Prostate gland (tissue), 2 donors: Measurements from ENCODE around the gene TOB1.

Experiments used
- POLR2A ChIP-seq: fragments of 450-650 bp; IDR thresholded peaks from one replicate; pipeline ENCODE4 v1.6.1; 2016; ENCODE audit warnings: antibody characterized with exemption, mild to moderate bottlenecking
- POLR2AphosphoS5 ChIP-seq: sonication (generic); formaldehyde crosslinking; IDR thresholded peaks from one replicate; pipeline ENCODE4 v1.6.1; 2017; ENCODE audit warnings: antibody characterized with exemption
- TF ChIP-seq, protein P1 (sequence below), 4 experiments: fragments of 200-600 bp in 2 of 4; fragments of 450-650 bp in 2 of 4; sonication (generic) in 2 of 4; IDR thresholded peaks; 1 replicate in 3 of 4; 2 replicates in 1 of 4; pipeline ENCODE4 v1.5.1; 2016 to 2019; ENCODE audit warnings: antibody characterized with exemption in 4 of 4, mild to moderate bottlenecking in 2 of 4, moderate library complexity in 2 of 4

- TF ChIP-seq POLR2A = no peak
- TF ChIP-seq, protein P1, sequence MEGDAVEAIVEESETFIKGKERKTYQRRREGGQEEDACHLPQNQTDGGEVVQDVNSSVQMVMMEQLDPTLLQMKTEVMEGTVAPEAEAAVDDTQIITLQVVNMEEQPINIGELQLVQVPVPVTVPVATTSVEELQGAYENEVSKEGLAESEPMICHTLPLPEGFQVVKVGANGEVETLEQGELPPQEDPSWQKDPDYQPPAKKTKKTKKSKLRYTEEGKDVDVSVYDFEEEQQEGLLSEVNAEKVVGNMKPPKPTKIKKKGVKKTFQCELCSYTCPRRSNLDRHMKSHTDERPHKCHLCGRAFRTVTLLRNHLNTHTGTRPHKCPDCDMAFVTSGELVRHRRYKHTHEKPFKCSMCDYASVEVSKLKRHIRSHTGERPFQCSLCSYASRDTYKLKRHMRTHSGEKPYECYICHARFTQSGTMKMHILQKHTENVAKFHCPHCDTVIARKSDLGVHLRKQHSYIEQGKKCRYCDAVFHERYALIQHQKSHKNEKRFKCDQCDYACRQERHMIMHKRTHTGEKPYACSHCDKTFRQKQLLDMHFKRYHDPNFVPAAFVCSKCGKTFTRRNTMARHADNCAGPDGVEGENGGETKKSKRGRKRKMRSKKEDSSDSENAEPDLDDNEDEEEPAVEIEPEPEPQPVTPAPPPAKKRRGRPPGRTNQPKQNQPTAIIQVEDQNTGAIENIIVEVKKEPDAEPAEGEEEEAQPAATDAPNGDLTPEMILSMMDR (IDR thresholded peaks at IDR 0.05) = no peak
- TF ChIP-seq POLR2AphosphoS5 = no peak
These were observed 49.9 kb downstream of the TOB1 start for GRCh38 chr17:50816271-50816670.
